Measurements from ENCODE around the gene TSHZ1.
"Not testable (repeated sequence)": the region's sequence is repeated elsewhere in the genome, so short reads cannot be mapped to it uniquely, and the experiment has no call there.

TSHZ1 gene

DNA sequence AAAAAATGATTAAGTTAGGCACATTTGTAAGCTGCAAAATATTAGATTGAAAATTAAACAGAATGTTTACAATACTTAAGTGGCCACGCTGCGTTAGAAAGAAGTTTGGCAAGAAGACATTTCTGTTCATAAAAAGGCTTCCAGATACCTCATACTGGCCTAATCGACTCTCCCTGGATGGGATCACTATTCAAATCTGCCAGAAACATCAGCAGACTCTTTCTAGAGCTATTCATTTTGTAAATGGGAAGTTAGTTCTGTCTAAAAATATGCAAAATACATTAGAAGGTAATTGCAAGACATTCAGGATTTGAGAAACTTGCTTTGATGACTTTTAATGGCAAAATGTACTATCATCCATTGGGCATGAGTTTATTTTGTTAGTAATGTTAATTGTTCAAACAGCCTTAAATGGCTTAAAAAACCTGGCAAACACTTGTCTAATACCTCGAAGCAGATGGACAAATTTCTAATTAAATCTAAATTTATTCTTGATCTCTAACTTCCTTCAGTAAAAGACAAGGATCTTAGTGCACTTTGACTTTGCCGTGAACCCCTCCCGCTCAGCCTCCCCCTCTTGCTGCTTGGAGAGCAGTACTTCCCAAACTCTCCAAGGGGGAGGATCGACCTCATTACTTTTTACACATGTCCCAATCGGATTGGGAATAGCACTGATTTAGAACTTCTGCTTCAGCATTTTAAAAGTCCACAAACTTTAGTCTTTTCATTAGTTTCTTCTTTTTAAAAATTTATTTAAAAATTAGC, 113.4 kb downstream of the TSHZ1 start:
- Histone ChIP-seq H3K36me3 (ENCODE audit: insufficient read depth, low read length) (no peaks in the 10 kb centered on the region), H3K9me3 (ENCODE audit: insufficient read depth, low read depth, low read length) (peaks cover 29% of the 10 kb centered on the region; the same call in 1 of the 2 replicates), H3K27ac (ENCODE audit: low read depth, low read length) (no peak overlapping the region), H3K9ac (ENCODE audit: low read depth, low read length) (no peak overlapping the region), H3K27me3 (ENCODE audit: insufficient read depth, low read length) (no peaks in the 10 kb centered on the region), H3K4me3 (ENCODE audit: low read length) (no peak overlapping the region), H3K4me1 (ENCODE audit: insufficient read depth, low read length) (no peaks in the 10 kb centered on the region)
- WGBS: 92% methylated on average over 8 of the region's 8 CpGs

DNA sequence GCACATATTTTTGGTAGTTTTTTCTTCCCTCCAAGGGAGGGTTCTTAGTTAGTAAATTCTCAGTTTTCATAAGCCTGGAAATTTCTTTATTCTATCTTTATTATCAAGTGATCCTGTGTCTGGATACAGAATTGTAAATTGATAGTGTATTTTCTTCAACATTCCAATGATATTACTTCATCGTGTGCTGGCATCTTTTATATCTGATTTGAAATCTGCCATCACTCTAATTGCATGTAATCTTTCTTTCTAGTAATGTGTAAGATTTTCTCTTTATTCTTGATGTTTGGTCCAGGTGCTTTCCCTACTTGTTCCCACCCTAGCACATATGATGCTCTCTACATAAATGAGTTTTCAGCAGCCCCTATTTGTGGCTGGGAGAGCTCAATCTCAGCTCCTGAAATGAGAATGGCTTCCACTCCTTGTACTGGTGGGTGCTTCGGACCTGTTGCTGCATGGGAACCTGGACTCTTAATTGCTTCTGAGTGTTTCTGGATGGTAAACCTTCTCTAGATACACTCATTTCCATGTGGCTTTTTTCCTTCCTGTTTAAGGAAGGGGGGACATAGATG, 114.2 kb downstream of the TSHZ1 start:
- WGBS: 100% methylated on average over 1 of the region's 2 CpGs
- Histone ChIP-seq H3K9ac (ENCODE audit: low read depth, low read length) (no peak overlapping the region), H3K36me3 (ENCODE audit: insufficient read depth, low read length) (no peaks in the 10 kb centered on the region), H3K27ac (ENCODE audit: low read depth, low read length) (no peak overlapping the region), H3K9me3 (ENCODE audit: insufficient read depth, low read depth, low read length) (peaks cover 29% of the 10 kb centered on the region; the same call in 1 of the 2 replicates), H3K4me3 (ENCODE audit: low read length) (no peak overlapping the region), H3K4me1 (ENCODE audit: insufficient read depth, low read length) (no peaks in the 10 kb centered on the region), H3K27me3 (ENCODE audit: insufficient read depth, low read length) (no peaks in the 10 kb centered on the region)

DNA sequence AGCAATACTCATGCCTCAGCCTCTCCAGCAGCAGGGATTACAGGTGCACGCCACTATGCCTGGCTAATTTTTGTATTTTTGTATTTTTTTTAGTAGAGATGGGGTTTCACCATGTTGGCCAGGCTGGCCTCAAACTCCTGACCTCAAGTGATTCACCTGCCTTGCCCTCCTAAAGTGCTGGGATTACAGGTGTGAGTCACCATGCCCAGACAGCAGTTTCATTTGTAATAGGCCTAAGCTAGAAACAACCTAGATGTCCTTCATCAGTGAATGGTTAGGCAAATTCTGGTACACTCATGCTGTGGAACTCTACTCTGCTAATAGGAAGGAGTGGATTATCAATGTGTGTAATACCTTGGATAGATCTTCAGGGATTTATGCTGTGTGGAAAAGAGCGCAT, 119.2 kb downstream of the TSHZ1 start:
- not testable (repeated sequence) for H3K9ac ChIP-seq (ENCODE audit: low read depth, low read length); H3K27ac ChIP-seq (ENCODE audit: low read depth, low read length); H3K4me3 ChIP-seq (ENCODE audit: low read length); H3K27me3 ChIP-seq (ENCODE audit: insufficient read depth, low read length); H3K36me3 ChIP-seq (ENCODE audit: insufficient read depth, low read length); H3K4me1 ChIP-seq (ENCODE audit: insufficient read depth, low read length)
- H3K9me3 ChIP-seq (ENCODE audit: insufficient read depth, low read depth, low read length): peaks cover 29% of the 10 kb centered on the region; the same call in 1 of the 2 replicates
- WGBS: 100% methylated on average over 2 of the region's 2 CpGs

DNA sequence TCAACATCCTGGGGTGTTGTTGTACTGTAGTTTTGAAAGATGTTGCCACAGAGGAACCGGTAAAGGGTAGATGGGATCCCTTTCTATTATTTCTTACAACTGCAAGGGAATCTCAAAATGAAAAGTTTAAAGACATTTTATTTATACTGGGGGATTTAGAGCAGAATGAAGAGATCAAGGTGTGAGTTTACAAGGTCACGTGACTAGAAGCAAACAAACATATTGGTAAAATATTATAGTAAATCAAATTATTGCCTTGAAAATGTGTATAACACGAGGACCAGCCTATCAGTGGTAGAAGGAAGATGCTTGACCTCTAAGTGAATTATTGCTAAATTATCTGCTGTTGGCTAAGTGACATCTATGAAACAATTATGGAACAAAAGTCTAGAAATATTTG, 119.7 kb downstream of the TSHZ1 start:
- H3K9ac ChIP-seq (ENCODE audit: low read depth, low read length): no peak overlapping the region
- WGBS: 100% methylated on average over 1 of the region's 3 CpGs
- peaks cover 28% of the 10 kb centered on the region; the same call in 1 of the 2 replicates for H3K9me3 ChIP-seq (ENCODE audit: insufficient read depth, low read depth, low read length)
- H3K4me1 ChIP-seq (ENCODE audit: insufficient read depth, low read length): no peaks in the 10 kb centered on the region
- no peaks in the 10 kb centered on the region for H3K36me3 ChIP-seq (ENCODE audit: insufficient read depth, low read length)
- H3K27ac ChIP-seq (ENCODE audit: low read depth, low read length): no peak overlapping the region
- no peaks in the 10 kb centered on the region for H3K27me3 ChIP-seq (ENCODE audit: insufficient read depth, low read length)
- no peak overlapping the region for H3K4me3 ChIP-seq (ENCODE audit: low read length)

DNA sequence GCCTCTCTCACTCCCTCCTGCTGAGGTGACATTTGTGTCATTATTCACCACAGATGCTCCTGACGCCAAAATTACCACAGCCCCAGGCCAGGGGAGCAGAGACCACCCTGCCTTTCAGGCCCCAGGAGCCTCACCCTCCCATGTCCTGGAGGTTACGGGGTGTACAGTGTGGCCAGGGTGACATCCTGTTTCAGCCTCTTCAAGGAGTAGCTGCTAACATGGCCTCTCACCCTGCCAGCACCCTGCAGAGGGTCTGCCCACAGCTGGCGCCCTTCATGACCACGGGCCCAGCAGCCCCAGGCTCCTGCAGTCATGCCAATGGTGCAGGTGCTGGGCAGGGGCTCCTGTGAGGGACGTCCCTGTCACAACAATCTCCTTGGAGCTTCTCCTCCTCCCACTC, 124.3 kb downstream of the TSHZ1 start:
- Histone ChIP-seq H3K9ac (ENCODE audit: low read depth, low read length) (no peak overlapping the region), H3K4me3 (ENCODE audit: low read length) (no peak overlapping the region), H3K27ac (ENCODE audit: low read depth, low read length) (no peak overlapping the region), H3K4me1 (ENCODE audit: insufficient read depth, low read length) (no peaks in the 10 kb centered on the region), H3K27me3 (ENCODE audit: insufficient read depth, low read length) (no peaks in the 10 kb centered on the region), H3K36me3 (ENCODE audit: insufficient read depth, low read length) (no peaks in the 10 kb centered on the region), H3K9me3 (ENCODE audit: insufficient read depth, low read depth, low read length) (no peaks in the 10 kb centered on the region)
- 91% methylated on average over 5 of the region's 5 CpGs for WGBS

DNA sequence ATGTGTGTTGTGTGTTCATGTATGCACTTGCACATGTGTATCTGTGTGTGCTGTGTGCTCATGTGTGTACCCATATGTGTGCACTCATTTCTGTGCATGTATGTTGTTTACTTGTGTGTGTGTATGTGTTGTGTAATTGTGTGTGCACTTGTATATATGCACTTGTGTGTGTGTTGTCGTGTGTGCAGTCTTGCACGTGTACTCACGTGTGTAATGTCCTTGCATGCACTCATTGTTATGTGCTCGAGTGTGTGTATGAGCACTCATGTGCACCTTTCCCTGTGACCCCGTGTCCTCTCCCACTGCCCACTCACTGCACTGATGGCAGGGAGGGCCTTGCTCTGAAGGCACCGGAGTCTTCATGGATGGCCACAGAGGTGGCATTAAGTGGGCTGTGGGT, 124.9 kb downstream of the TSHZ1 start:
- H3K36me3 ChIP-seq (ENCODE audit: insufficient read depth, low read length): no peaks in the 10 kb centered on the region
- no peak overlapping the region for H3K4me3 ChIP-seq (ENCODE audit: low read length)
- no peaks in the 10 kb centered on the region for H3K4me1 ChIP-seq (ENCODE audit: insufficient read depth, low read length)
- H3K9me3 ChIP-seq (ENCODE audit: insufficient read depth, low read depth, low read length): no peaks in the 10 kb centered on the region
- no peaks in the 10 kb centered on the region for H3K27me3 ChIP-seq (ENCODE audit: insufficient read depth, low read length)
- H3K9ac ChIP-seq (ENCODE audit: low read depth, low read length): no peak overlapping the region
- 96% methylated on average over 6 of the region's 6 CpGs for WGBS
- no peak overlapping the region for H3K27ac ChIP-seq (ENCODE audit: low read depth, low read length)

DNA sequence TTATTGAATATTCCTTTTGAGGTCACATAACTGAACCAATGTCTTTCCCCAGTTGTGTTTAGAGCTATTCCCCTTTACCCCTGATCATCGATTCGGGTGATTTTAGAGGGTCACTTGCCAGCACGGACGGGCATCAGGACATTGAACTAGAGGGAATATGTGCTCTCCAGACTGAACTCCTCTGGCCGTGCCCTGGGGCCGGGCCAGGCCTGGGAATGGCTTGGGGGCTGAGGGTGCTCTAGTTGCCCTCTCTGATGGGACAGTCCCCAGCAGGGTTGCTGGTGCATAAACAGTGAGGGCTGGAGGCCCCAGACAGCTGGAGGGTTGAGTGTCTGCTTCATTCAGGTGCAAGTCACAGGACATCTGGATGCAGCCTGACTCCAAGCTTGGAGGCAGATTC, 126.2 kb downstream of the TSHZ1 start:
- Histone ChIP-seq H3K4me3 (ENCODE audit: low read length) (no peak overlapping the region), H3K9ac (ENCODE audit: low read depth, low read length) (no peak overlapping the region), H3K4me1 (ENCODE audit: insufficient read depth, low read length) (peaks cover 3% of the 10 kb centered on the region; the same call in 1 of the 2 replicates), H3K9me3 (ENCODE audit: insufficient read depth, low read depth, low read length) (no peaks in the 10 kb centered on the region), H3K27ac (ENCODE audit: low read depth, low read length) (no peak overlapping the region), H3K27me3 (ENCODE audit: insufficient read depth, low read length) (no peaks in the 10 kb centered on the region), H3K36me3 (ENCODE audit: insufficient read depth, low read length) (no peaks in the 10 kb centered on the region)
- WGBS: 93% methylated on average over 6 of the region's 6 CpGs

DNA sequence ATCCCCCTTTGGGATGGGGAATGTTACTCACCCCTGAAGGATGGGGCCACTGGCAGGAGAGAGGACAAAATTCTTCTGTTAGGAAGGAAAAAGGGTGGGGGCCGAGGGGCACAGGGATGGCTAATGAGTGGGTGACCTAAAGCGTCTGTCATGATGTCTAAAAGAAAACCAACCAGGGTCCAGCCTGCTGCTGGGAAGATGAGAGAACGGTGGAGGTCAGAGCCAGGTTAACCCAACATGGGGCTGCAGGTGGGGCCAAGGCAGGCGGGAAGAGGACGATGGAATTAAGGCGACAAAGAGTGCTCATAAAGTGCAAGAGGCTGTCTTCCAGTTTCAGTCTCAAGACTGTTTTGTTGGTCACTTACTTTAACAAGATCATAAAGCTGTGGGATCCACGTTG, 126.8 kb downstream of the TSHZ1 start:
- Histone ChIP-seq H3K9me3 (ENCODE audit: insufficient read depth, low read depth, low read length) (no peaks in the 10 kb centered on the region), H3K27ac (ENCODE audit: low read depth, low read length) (no peak overlapping the region), H3K27me3 (ENCODE audit: insufficient read depth, low read length) (no peaks in the 10 kb centered on the region), H3K4me3 (ENCODE audit: low read length) (no peak overlapping the region), H3K36me3 (ENCODE audit: insufficient read depth, low read length) (no peaks in the 10 kb centered on the region), H3K4me1 (ENCODE audit: insufficient read depth, low read length) (peaks cover 3% of the 10 kb centered on the region; the same call in 1 of the 2 replicates), H3K9ac (ENCODE audit: low read depth, low read length) (no peak overlapping the region)
- 94% methylated on average over 7 of the region's 7 CpGs for WGBS

DNA sequence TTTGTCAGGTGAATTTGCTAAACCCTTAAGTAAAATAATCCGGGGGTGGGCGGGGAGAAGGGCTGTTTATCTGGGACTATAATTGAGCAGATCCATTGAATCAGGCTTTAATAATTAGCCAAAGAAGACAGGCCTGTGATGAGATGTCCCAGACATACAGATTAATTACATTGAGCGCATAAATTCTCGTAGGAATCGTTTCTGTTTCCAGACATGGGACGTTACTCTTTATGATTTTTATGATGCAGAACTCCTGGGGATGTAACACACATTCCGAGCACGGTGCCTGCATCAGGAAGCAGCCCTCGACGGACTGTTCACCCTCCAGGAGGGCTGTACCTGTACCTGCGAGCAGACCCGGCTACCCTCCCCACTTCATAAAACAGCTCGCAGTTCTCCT, 128.0 kb downstream of the TSHZ1 start:
- Histone ChIP-seq H3K9me3 (ENCODE audit: insufficient read depth, low read depth, low read length) (no peaks in the 10 kb centered on the region), H3K36me3 (ENCODE audit: insufficient read depth, low read length) (no peaks in the 10 kb centered on the region), H3K27ac (ENCODE audit: low read depth, low read length) (no peak overlapping the region), H3K4me3 (ENCODE audit: low read length) (no peak overlapping the region), H3K9ac (ENCODE audit: low read depth, low read length) (no peak overlapping the region), H3K4me1 (ENCODE audit: insufficient read depth, low read length) (peaks cover 12% of the 10 kb centered on the region), H3K27me3 (ENCODE audit: insufficient read depth, low read length) (no peaks in the 10 kb centered on the region)
- 93% methylated on average over 13 of the region's 13 CpGs for WGBS

Data from HUES64 (cell line).